ENCODE data around the gene ECM2.

ECM2 gene

GRCh38 chr9:92527291-92527828, 8.4 kb downstream of the ECM2 start:
- no peak for DNase-seq

- no peak for DNase-seq
Measured at GRCh38 chr9:92525306-92525705, 10.5 kb downstream of the ECM2 start.

- no peak for DNase-seq
Measured at GRCh38 chr9:92524881-92525280, 10.9 kb downstream of the ECM2 start.

- peak; percentile 11 for DNase-seq
Measured at GRCh38 chr9:92522983-92523970, 12.5 kb downstream of the ECM2 start.

GRCh38 chr9:92520837-92521236, 15.0 kb downstream of the ECM2 start:
- no peak for DNase-seq

- no peak for DNase-seq
Measured at GRCh38 chr9:92518199-92518598, 17.6 kb downstream of the ECM2 start.

- DNase-seq, result no peak
Measured at GRCh38 chr9:92517046-92517445, 18.7 kb downstream of the ECM2 start.

GRCh38 chr9:92516521-92516920, 19.3 kb downstream of the ECM2 start:
- no peak for DNase-seq

GRCh38 chr9:92514635-92515034, 21.2 kb downstream of the ECM2 start:
- no peak for DNase-seq

- no peak for DNase-seq
Measured at GRCh38 chr9:92513349-92513748, 22.4 kb downstream of the ECM2 start.

- no peak for DNase-seq
Measured at GRCh38 chr9:92512622-92513021, 23.2 kb downstream of the ECM2 start.

GRCh38 chr9:92510747-92511146, 25.0 kb downstream of the ECM2 start:
- DNase-seq, result no peak

GRCh38 chr9:92509050-92509449, 26.7 kb downstream of the ECM2 start:
- no peak for DNase-seq

GRCh38 chr9:92508018-92508820, 27.6 kb downstream of the ECM2 start:
- no peak for DNase-seq

GRCh38 chr9:92507496-92507895, 28.3 kb downstream of the ECM2 start:
- DNase-seq, result no peak

GRCh38 chr9:92507005-92507404, 28.8 kb downstream of the ECM2 start:
- no peak for DNase-seq

- peak; percentile 90 for DNase-seq
Measured at GRCh38 chr9:92506184-92506857, 29.5 kb downstream of the ECM2 start.

GRCh38 chr9:92504881-92505280, 30.9 kb downstream of the ECM2 start:
- peak; percentile 47 for DNase-seq

- no peak for DNase-seq
Measured at GRCh38 chr9:92503156-92503555, 32.6 kb downstream of the ECM2 start.

GRCh38 chr9:92501671-92502393, 34.0 kb downstream of the ECM2 start:
- peak; percentile 36 for DNase-seq

- DNase-seq, result no peak
Measured at GRCh38 chr9:92500725-92501124, 35.1 kb downstream of the ECM2 start.

- DNase-seq, result no peak
Measured at GRCh38 chr9:92499701-92500100, 36.1 kb downstream of the ECM2 start.
